ENCODE measurements around the gene ABHD5.

DNA sequence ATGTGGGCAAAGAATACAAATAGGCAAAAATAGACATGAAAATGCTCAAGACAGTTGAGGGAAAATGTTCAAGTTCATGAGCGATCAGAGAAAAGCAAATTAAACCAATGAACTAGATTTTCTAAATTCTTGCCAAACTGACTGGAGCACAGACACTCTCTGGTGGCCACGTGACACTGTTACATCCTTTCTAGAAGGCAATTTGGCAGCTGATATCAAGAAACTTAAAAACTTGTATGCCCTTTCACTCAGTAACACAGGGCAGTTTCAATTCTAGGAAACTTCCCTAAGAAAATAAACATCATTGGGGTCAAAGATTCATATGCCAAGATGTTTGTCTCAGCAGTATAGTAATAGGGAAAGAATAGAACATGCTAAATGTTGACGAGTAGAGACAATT is 52.2 kb downstream of the ABHD5 start:
- peak in 1 of 3 donors; percentile 45 for TF ChIP-seq POLR2AphosphoS5 (IDR thresholded peaks at IDR 0.05)
- TF ChIP-seq, protein P1, sequence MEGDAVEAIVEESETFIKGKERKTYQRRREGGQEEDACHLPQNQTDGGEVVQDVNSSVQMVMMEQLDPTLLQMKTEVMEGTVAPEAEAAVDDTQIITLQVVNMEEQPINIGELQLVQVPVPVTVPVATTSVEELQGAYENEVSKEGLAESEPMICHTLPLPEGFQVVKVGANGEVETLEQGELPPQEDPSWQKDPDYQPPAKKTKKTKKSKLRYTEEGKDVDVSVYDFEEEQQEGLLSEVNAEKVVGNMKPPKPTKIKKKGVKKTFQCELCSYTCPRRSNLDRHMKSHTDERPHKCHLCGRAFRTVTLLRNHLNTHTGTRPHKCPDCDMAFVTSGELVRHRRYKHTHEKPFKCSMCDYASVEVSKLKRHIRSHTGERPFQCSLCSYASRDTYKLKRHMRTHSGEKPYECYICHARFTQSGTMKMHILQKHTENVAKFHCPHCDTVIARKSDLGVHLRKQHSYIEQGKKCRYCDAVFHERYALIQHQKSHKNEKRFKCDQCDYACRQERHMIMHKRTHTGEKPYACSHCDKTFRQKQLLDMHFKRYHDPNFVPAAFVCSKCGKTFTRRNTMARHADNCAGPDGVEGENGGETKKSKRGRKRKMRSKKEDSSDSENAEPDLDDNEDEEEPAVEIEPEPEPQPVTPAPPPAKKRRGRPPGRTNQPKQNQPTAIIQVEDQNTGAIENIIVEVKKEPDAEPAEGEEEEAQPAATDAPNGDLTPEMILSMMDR (IDR thresholded peaks at IDR 0.05): no peak

Measured in stomach (tissue), 4 donors.